Muscle of back (tissue), 11 donors: ENCODE measurements around the gene TEX264. TPM values are rescaled to one million over a fixed set of nuclear protein-coding genes. Genes with fewer than 3 reads are reported as not detected.
"Not testable (repeated sequence)": the region's sequence is repeated elsewhere in the genome, so short reads cannot be mapped to it uniquely, and the experiment has no call there.

Experiments used
- DNase-seq, 3 donors: peaks; one replicate each; pipeline versions ENCODE4 v3.0.0 to v3.0.0-alpha.2; 2013
- polyA plus RNA-seq, 10 donors: library from polyadenylated mRNA; unstranded; fragments of 120-200 nt; gene quantifications; one replicate each; pipeline ENCODE4 v1.2.1, GENCODE V29; 2013; ENCODE audit not compliant: insufficient read length in 10 of 10

Gene TEX264
- polyA plus RNA-seq, 10 donors = 17.2 to 25.2 (median 20.6) TPM

DNA sequence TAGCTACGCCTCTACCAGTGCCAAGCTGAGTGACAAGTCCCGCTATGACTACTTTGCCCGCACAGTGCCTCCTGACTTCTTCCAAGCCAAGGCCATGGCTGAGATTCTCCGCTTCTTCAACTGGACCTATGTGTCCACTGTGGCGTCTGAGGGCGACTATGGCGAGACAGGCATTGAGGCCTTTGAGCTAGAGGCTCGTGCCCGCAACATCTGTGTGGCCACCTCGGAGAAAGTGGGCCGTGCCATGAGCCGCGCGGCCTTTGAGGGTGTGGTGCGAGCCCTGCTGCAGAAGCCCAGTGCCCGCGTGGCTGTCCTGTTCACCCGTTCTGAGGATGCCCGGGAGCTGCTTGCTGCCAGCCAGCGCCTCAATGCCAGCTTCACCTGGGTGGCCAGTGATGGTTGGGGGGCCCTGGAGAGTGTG is 41.5 kb downstream of the TEX264 start:
- no peak for DNase-seq

DNA sequence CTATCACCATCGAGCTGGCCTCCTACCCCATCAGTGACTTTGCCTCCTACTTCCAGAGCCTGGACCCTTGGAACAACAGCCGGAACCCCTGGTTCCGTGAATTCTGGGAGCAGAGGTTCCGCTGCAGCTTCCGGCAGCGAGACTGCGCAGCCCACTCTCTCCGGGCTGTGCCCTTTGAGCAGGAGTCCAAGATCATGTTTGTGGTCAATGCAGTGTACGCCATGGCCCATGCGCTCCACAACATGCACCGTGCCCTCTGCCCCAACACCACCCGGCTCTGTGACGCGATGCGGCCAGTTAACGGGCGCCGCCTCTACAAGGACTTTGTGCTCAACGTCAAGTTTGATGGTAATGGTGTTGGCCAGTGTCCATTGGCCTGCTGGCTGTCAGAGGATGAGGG is 41.9 kb downstream of the TEX264 start:
- no peak for DNase-seq

DNA sequence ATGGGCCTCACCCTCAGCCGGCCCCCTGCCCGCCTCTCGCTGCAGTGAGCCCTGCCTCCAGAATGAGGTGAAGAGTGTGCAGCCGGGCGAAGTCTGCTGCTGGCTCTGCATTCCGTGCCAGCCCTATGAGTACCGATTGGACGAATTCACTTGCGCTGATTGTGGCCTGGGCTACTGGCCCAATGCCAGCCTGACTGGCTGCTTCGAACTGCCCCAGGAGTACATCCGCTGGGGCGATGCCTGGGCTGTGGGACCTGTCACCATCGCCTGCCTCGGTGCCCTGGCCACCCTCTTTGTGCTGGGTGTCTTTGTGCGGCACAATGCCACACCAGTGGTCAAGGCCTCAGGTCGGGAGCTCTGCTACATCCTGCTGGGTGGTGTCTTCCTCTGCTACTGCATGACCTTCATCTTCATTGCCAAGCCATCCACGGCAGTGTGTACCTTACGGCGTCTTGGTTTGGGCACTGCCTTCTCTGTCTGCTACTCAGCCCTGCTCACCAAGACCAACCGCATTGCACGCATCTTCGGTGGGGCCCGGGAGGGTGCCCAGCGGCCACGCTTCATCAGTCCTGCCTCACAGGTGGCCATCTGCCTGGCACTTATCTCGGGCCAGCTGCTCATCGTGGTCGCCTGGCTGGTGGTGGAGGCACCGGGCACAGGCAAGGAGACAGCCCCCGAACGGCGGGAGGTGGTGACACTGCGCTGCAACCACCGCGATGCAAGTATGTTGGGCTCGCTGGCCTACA is 44.4 kb downstream of the TEX264 start:
- no peak for DNase-seq

DNA sequence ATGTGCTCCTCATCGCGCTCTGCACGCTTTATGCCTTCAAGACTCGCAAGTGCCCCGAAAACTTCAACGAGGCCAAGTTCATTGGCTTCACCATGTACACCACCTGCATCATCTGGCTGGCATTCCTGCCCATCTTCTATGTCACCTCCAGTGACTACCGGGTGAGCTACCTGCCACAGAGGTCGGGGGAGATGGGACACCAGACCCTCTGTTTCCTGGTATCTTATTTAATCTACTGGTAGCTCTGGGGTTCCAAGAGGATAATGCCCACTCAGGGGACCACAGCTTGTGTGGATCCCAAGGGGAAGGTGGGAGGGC is 44.9 kb downstream of the TEX264 start:
- DNase-seq = no peak

DNA sequence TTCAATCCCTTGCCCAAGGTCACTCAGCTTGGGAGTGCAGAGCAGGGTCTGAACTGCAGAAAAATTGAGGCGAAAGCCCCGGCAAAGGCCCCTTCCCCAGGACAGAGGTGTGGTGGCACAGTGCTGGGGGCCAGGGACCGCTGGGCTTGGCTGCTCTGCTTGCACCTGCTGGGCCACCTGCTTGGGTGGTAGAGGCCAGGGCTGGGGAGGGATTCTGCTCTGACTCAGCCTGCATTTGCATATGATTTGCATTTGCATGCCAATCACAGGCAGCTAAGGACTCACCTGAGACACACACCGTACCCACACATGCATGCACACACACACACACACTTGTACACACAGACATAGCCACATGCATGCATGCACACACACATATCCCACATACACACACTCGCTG is 45.8 kb downstream of the TEX264 start:
- no peak for DNase-seq

DNA sequence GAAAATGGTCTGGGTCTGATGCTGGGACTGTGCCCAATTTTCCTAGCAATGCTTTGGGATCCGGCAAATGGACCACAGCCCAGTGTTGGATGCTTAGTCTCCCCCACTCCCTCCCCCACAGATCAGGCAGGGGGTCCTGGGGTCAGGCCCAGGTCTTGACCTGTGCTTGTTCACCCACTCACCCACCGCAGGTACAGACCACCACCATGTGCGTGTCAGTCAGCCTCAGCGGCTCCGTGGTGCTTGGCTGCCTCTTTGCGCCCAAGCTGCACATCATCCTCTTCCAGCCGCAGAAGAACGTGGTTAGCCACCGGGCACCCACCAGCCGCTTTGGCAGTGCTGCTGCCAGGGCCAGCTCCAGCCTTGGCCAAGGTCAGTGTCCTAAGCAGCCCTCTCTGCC is 46.4 kb downstream of the TEX264 start:
- DNase-seq = no peak

DNA sequence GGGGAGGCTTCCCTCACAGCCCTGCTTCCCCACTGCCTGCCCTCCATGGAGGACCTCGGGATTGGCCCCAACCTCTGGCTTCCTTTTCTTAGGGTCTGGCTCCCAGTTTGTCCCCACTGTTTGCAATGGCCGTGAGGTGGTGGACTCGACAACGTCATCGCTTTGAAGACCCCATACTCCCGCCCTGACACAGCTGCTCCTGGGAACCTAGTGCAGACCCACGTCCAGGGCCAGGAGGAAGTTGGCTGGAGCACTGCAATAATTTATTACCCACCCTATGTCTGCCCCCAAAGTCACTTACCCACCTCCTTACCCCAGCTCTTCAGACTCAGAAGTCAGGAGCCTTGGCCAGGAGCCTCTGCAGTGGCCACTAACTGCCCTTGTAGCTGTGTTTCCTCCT is 46.9 kb downstream of the TEX264 start:
- DNase-seq = no peak

DNA sequence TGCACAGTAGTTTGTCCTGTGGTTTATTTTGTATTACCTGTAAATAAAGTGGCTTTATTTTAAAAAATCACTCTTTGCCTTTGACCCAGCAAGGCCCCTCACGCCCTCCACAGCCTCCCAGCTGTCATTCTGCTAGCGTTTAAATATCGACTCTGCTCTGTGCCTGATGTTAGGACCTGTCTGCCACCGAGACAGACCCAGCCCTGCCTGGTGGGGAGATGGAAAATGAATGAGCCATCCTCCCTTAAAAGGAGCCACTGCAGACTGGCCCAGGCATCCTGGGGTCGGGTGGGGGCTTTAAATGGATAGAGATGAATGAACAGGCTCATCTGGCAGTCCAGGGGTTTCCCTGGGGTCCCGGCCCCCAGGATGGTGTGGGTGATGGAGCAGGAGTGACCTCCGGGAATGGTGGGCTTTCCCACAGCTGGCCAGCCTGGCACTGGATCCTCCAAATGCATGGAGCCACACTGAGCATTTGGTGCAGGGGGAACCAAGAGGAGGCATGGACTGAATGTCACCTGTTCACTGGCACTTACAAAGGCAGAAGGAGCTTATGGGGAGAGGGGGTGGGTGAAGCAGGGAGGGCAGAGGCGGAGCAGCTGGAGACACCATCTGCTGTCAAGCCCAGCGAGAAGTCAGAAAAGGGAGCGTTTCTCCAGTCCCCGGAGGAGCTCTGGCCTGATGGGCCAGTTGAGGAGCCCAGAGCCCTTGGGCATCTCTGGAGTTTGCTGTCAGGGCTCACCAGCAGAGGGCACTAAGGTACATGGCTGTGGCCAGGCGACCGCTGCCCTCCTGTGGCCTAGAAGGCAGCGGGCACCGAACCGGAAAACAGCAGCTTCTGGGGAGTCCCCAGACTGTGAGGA is 47.7 kb downstream of the TEX264 start:
- DNase-seq = peak in 1 of 3 donors; percentile 19

DNA sequence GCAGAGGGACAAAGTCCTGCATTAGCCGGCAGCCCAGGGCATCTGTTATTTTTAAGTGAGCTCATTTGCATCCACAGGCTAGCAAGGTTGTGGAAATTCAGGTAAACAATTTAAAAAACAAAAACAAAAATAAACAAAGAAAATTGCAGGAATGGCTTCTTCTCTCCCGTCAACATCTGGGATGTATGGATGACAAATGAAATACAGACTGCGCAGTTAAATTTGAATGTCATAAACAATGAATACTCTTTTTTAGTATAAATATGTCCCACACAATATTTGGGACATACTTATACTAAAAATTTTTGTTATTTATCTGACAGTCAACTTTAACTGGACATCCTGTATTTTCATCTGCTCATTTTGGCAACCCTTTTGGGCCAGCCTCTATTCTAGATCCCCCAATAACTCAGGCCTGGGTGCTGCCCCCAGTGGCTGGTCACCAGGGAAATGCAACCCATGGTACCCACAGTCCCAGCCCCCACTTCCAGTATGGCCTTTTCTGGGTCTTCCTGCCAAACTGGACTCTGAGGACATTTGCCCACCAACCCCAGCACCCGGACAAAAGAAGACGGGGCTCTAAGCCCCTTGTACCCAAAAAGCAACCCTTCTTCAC is 48.5 kb downstream of the TEX264 start:
- DNase-seq = no peak

DNA sequence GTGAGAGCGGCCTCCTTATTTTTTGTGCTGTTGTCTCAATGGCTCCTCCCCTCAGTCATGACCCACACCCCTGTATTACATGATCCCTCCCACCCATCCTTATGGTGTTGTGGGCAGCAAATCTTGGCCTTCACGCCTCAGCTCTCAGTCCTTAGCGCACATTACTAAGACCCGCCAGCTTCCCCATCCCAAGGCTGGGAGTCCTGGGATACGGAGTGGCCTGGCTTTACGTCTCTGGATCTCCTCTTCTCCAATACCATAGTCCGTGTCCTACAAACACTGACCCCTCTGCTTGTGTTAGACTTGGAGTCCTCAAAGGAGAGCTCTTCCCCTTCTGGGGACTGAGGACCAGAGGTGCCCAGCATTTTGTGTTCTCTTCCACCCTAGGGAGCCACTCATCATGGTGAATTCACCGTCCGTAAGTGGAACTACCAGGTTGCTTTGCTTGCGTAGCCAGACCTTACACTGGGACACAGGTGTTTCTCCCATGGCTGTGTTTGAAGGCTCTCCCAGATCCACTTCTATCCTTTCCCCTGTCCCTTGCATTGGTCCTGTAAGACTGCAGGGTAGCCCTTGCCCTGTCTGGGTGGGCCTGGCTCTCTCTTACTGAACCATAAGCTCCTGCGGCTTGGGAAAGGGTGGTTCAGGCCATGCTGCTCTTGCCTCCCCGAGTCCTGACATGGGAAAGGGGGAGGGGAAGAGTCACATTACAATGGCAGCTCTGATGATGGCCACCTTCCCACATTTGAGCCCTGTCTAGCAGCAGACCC is 49.4 kb downstream of the TEX264 start:
- DNase-seq = no peak

DNA sequence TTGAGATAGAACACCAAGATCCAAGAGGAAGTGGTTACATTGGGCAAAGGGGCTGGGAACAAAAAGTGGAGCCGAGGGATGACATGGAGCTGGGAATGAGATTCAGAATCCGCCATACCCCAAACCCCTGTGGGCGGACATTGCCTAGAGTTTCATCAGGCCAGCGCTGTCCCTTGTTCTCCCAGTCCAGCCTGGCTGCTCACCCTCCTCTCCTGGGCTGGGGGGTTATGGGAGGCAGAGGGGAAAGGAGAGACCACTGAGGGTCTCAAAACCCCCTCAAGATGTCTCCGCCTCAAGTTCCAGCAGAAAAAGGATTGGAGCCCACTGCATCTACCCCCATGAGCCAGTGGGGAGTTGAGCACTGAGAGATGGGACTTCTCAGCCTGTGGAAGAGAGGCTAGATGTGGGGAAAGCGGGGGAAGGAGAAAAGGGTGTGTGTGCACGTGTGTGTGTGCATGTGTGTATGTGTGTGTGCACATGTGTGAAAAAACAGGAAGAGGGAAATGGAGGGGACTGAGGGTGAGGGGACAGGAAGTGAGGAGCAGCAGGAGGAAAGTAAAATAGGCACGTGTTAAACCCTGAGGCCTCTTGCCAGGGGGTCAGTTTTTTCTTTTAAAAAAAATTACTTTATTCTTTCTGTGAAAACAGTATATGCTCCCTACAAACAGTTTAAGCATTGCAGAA is 50.2 kb downstream of the TEX264 start:
- no peak for DNase-seq

DNA sequence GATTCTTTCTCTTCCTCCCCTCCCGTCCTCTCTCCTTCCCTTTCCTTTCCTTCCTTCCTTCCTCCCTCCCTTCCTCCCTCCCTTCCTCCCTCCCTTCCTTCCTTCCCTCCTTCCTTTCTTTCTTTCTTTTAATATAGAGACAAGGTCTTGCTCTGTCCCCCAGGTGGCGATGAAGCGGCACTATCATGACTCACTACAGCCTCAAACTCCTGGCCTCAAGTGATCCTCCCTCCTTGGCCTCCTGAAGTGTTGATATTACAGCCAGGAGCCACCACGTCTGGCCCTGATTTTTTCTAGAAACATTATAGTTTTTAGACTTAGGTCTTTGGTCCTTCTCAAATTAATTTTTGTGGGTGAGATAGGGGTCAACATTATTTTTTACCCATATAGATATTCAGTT is 51.3 kb downstream of the TEX264 start:
- no peak for DNase-seq

DNA sequence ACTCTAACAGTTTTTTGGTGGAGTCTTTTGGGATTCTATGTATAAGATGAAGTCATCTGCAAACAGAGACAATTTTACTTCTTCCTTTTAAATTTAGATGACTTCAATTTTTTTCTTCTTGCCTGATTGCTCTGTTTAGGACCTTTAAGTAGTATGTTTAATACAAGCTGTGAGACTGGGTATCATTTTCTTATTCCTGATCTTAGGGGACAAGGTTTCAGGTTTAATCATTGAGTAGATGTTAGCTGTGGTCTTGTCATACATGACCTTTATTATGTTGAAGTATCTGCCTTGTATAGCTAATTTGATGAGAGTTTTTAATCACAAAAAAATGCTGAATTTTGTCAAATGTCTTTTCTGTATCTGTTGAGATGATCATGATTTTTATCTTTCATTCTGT is 56.4 kb downstream of the TEX264 start:
- no peak for DNase-seq

DNA sequence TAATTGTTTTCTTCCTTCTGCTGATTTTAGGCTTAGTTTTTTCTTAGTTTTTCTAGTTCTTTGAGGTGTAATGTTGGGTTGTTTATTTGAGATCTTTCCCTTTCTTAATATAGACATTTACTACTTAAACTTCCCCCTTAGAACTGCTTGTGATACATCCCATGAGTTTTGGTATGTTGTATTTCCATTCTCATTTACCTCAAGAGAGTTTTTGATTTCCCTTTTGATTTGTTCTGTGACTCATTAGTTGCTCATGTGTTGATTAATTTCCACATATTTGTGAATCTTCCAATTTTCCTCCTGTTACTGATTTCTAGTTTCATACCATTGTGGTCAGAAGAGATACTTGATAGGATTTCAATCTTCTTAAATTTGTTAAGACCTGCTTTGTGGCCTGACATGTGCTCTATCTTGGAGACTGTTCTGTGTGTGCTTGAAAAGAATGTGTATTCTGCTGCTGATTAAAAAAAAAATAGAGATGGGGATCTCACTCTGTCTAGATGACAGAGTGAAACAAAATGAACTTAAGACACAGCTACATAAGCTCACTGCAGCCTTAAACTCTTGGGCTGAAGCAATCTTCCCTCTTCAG is 58.1 kb downstream of the TEX264 start:
- DNase-seq = no peak

DNA sequence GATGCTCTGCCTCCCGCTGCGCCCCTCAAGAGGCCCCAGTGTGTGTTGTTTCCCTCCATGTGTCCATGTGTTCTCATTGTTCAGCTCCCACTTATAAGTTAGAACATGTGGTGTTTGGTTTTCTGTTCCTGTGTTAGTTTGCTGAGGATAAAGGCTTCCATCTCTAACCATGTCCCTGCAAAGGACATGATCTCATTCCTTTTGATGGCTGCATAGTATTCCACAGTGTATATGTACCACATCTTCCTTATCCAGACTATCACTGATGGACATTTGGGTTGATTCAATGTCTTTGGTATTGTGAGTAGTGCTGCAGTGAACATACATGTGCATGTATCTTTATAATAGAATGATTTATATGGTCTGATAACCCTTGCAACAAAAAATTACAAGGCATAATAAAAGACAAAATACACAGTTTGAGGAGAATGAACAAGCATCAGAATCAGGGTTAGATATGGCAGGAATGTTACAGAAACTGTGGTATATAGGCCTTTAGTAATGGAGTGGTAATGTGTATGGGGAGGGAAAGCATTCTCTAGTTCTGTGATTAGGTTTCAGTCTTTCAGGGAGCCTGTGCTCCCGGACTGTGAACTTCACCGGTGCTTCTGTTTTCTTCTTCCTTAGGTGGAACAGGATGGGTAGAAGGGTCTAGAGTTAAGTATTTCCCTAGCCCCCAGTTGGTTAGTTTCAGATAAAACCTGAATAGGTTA is 63.0 kb downstream of the TEX264 start:
- DNase-seq = no peak

DNA sequence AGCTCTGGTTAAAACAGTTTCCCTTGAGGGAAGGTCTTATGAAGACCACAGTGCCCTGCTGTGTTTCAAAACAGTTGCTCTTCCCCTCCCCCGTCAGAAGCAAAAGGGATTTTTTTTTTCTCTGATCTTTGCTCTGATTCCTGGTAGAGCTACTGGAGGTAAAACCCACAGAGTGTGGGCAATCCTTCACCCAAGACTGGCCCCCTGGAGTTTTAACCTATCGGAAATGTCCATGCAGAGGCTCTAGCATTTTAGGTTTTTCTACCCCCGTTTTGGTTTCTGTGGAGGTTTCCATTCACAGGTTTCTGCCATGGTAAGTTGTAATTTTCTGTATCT is 63.5 kb downstream of the TEX264 start:
- no peak for DNase-seq

DNA sequence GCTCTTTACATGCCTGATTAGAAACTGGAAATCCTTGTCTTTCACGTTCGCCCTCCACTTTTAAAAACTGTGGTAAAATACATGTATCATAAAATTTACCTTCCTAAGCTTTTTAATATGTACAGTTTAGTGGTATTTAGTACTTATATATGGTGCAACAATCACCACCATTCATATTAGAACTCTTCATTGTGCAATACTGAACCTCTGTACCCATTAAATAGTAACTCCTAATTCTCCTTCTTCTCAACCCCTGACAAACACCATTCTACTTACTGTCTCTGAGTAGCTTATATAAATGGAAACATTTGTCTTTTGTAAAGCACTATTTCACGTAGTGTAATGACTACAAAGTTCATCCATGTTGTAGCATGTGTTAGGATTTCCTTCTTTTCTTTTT is 64.0 kb downstream of the TEX264 start:
- no peak for DNase-seq

DNA sequence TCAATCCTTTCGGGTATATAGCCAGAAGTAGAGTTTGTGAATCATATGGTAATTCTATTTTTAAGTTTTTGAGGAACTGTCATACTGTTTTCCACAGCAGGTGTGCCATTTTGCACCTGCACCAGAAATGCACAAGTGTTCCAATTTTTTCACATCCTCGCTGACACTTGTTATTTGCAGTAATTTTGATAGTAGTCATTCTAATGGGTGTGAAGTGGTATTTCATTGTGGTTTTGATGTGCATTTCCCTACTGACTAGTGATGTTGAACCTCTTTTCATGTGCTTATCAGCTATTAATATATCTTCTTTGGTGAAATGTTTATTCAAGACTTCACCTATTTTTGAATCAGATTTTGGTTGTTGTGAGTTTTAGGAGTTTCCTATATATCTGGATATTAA is 64.9 kb downstream of the TEX264 start:
- no peak for DNase-seq

DNA sequence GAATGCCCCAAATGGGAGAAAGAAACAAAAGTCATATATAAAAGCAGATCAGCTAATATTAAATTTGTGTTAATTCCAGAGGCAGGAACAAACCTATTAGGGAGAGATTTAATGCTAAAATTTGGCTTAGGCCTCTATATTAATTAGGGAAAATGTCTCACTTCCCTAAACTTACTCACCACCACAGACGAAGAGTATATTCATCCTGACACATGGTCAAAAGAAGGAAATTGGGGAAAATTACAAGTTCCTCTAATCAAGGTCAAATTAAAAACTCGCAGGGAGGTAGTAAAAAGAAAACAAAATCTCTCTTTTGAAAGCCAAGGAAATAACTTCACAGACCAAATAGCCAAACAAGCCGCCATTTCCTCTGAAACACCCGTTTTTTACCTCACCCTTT is 68.1 kb downstream of the TEX264 start:
- no peak for DNase-seq

DNA sequence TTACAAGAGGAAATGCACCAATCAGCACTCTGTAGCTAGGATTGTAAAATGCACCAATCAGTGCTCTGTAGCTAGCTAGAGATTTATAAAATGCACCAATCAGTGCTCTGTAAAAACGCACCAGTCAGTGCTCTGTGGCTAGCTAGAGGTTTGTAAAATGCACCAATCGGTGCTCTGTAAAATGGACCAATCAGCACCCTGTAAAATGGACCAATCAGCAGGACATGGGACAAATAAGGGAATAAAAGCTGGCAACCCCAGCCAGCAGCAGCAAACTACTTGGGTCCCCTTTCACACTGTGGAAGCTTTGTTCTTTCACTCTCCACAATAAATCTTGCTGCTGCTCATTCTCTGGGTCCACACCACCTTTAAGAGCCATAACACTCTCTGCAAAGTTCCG is 71.3 kb downstream of the TEX264 start:
- DNase-seq = not testable (repeated sequence)

DNA sequence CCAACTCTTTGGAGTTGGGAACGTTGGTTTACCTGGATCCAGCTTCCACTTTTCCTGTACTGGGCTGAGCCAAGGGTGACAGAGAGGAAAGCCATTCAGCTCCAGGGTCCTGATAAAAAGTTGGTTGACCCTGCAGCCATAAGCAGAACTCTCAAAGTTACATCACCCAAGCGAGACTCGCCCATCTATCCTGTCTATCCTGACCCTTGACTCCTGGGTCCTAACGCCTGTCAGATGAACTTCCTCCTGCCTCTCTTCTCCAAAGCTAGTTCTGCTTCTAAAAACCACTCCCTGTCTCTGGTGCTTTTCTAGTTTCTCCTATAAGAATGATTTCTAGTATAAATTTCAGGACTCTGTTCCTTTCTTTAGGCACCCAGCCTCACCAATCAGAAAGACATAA is 71.9 kb downstream of the TEX264 start:
- not testable (repeated sequence) for DNase-seq
